NOMO-1 (cell line): ENCODE results near the gene ERCC8.
A peak's percentile ranks its signal among the peaks of the same experiment; 100 is the strongest.
"Not testable (repeated sequence)": the region's sequence is repeated elsewhere in the genome, so short reads cannot be mapped to it uniquely, and the experiment has no call there.

Experiments used
- DNase-seq, 2 experiments: peaks; one replicate each; lab custom pipeline; 2025; ENCODE audit not compliant: unreplicated experiment in 2 of 2; lab: John Stamatoyannopoulos, UW

Gene ERCC8

DNA sequence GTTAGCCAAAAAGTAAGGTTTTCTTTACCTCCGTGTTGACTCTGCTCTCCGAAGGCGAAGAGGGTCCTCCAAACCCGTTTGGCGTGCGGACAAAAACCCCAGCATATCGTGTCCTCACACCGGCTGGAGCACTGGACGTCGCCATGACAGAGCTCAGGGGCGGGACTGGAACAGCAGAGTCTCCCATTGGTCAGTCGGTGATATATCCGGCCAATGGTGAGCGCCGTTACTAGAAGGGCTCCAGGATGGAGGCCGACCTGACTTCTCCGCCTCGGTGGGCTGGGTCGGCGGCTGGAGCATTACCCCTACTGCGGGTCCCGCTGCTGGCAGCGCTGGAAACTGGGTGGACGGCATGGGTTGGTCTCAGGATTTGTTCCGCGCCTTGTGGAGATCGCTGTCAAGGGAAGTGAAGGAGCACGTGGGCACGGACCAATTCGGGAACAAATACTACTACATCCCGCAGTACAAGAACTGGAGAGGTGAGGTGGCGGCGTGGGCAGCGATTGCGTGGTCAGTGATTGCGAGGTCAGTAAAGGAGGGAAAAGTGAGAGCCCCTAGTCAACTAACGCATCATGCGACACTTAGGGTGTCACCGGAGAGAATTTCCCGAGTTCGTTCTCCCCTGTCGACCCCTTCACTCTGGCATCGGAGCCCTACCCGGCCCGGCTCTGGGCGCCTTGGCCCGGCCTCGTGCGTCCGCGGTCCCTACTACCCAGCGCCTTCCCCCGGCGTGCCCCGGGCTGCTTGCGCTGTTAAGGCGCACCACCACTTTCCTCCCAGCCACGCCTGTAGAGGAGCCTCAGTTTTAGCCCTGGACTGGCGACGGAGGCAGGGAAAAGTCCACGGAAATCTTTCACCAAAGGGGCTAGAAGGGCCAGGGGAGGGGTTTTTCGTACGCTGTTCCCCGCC lies at the start of gene ERCC8, which contains the start of gene NDUFAF2:
Gene ERCC8 (minus strand): TSS at position 167 of the 909 bp plus-strand sequence. CDS start 62 bp downstream, at position 105.
Gene NDUFAF2 (plus strand): TSS at position 302 of the 909 bp plus-strand sequence. CDS start 51 bp downstream, at position 353.
- DNase-seq = peak; percentile 80 to 88

DNA sequence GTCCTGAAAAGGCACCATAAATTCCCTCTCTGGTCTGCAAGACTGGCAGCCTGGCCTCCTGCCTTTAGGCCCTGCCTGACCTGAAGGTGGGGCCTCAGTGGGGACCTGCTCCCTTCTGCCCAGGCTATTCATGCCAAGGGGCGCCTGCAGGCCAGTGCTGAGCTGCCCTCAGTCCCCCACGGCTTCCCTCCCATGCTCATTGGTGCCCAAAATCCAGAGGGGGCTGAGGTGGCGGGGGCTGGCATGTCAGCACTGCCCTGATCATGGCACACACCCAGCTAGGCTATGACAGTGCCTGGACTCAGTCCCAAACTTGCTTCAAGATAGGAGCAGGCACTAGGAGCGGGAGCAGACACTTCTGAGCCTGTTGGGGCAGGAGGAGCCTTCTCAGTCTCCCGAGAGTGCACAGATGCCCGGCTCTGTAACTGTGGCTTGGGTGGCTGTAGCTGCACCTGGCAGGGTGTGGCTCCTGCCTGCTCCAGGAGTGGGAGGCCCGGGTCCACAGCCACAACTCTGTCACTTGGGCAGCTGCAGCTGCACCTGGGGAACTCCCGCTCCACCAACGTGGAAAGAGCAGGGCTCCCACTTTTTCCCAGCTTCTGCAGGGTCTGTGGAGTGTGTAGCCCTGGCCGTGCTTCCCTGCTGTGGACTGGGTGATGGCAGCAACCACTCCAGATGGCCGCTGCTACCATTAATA lies 49.2 kb upstream of the ERCC8 start:
- DNase-seq = no peak

- no peak for DNase-seq
These were observed 48.6 kb upstream of the ERCC8 start for GRCh38 chr5:60993425-60993824.

DNA sequence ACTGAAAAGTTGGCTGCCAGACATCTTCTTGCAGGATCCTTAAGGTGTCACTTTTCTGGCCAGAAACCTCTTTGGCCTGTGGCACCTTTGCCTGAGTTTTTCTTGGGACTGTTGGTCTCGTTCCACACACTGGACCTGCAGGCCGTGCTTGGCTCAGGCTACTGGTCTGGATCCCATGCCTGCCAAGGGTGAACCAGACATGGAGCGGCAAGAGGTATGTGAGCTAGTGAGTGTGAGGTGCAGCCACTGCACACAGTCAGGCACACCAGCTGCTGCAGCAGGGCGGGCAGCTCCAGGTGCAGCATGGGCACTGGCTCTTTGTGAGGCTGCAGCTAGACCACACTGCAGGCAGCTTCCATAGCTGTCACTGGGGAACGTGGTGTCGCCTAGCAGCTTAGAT lies 48.0 kb upstream of the ERCC8 start:
- no peak for DNase-seq

DNA sequence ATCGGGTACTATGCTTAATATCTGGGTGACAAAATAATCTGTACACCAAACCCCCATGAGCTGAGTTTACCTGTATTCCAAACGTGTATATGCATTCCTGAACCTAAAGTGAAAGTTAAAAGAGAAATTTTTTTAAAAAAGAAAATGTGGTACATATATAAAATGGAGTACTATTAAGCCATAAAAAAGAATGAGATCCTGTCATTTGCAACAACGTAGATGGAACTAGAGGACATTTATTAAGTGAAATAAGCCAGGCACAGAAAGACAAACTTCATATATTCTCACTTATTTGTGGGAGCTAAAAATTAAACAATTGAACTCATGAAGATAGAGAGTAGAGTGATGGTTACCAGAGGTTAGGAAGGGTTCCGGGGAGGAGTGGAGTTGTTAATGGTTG lies 44.9 kb upstream of the ERCC8 start:
- no peak for DNase-seq

- DNase-seq = not testable (repeated sequence)
These were observed 37.3 kb upstream of the ERCC8 start for GRCh38 chr5:60982127-60982526.

DNA sequence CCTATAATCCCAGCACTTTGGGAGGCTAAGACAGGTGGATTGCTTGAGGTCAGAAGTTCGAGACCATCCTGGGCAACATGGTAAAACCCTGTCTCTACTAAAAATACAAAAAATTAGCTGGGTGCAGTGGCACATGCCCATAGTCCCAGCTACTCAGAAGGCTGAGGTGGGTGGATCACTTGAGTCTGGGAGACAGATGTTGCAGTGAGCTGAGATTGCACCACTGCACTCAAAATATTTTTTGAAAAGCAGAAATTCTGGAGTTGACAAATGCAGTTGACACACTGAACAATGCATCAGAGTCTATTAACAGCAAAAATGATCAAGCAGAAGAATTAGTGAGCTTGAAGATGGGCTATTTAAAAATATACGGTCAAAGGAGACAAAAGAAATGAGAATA lies 35.6 kb upstream of the ERCC8 start:
- no peak for DNase-seq

DNA sequence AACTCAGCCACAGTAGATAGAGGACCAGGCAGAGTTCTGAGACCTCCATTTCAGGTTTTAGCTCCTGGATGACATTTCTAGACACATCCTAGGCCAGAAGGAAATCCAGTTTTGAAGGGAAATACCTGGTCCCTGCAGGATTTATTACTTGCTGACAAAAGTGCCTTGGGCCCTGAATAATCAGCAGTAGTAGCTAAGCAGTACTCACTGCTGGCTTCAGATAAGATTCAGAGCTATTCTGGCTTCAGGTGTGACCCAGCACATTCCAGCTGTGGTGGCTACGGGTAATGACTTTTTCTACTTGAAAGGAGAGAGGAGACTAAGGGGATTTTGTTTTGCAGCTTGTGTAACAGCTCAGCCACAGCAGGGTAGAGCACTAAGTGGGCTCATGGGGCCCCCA lies 34.1 kb upstream of the ERCC8 start:
- no peak for DNase-seq

DNA sequence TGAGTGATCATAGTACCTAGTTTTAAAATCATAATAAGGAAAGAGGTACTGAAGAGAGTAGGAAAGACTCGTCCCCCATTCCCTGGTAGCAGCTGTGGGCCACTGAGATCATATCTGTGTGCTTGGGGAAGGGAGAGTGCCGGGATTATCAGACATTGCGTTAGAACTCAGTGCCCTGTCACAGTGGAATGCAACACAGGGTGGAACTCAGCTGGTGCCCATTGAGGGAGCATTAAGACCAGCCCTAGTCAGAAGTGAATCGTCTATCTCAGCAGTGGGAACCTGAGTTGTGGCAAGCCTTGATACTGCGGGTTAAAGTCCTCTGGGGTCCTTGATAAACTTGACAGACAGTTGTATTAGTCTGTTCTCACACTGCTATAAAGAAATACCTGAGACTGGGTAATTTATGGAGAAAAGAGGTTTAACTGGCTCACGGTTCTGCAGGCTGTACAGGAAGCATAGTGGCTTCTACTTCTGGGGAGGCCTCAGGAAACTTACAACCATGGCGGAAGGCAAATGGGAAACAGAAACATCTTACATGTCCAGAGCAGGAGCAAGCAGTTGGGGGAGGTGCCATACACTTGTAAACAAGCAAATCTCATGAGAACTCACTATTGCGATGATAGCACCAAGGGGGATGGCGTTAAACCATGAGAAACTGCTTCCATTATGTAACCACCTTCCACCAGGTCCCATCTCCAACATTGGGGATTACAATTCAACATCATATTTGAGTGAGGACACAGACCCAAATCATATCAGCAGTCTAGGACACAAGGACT lies 33.3 kb upstream of the ERCC8 start:
- DNase-seq = no peak

DNA sequence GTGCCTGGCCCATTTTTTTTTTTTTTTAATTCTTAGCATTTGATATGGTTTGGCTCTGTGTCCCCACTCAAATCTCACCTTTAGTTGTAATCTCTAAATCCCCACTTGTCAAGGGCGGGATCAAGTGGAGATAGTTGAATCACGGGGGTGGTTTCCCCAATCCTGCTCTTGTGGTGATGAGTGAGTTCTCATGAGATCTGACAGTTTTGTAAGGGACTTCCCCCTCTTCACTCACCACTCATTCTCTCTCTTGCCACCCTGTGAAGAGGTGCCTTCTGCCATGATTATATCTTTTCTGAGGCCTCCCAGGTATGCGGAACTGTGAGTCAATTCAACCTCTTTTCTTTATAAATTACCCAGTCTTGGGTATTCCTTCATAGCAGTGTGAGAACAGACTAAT lies 27.4 kb upstream of the ERCC8 start:
- DNase-seq = no peak

DNA sequence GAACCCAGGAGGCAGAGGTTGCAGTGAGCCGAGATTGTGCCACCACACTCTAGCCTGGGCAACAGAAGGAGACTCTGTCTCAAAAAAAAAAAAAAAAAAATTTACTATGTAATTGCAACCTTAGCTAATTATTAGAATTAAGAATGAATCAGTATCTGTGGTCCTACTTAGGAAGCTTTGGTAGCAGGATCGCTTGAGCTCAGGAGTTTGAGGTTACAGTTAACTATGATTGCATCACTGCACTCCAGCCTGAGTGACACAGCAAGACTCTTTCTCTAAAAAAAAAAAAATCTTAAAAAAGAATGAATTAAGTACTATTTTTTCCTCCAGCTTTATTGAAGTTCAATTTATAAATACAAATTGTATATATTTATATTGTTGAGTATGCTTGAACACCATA lies 16.8 kb upstream of the ERCC8 start:
- DNase-seq = peak; percentile 2 to 74

DNA sequence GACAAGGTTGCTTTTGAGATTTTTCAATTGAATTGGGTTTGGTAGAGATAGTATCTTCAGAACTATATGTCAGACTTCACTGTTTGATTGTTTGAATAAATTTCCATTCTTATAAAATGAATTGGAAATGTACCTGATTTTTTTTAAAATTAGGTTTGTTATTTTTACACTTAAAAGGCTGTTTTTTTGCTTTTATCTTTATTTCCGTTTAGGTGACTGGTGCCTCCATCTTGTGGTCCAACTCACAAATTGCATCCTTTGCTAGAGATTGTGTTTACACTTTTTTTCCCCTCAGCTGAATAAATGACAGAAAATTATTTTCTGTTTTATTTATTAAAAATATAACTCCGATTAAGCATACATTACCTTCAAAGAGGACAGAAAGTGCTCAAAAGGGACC lies 15.7 kb upstream of the ERCC8 start:
- DNase-seq = peak in 1 of 2 experiments; percentile 8

GRCh38 chr5:60959156-60959555 lies 14.3 kb upstream of the ERCC8 start:
- peak in 1 of 2 experiments; percentile 43 for DNase-seq

DNA sequence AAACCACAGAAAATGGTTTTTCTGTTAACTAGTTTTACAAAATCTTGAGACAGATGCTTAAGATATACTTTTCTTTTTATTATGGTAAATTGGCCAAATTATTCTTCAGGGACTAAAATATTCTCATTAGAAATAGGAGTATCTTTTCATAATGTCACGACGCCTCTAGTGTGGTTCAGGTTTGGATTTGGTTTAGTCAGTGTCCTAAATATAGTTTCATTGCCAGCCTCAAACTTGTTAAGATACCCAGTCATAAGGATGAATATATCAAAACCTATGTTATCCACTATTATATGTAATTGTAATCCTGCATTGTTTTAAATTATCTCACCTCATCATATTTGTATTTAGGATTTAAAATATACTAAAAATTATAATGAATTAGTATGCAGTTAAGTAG lies 13.8 kb upstream of the ERCC8 start:
- no peak for DNase-seq

GRCh38 chr5:60958088-60958487 lies 13.2 kb upstream of the ERCC8 start:
- no peak for DNase-seq

DNA sequence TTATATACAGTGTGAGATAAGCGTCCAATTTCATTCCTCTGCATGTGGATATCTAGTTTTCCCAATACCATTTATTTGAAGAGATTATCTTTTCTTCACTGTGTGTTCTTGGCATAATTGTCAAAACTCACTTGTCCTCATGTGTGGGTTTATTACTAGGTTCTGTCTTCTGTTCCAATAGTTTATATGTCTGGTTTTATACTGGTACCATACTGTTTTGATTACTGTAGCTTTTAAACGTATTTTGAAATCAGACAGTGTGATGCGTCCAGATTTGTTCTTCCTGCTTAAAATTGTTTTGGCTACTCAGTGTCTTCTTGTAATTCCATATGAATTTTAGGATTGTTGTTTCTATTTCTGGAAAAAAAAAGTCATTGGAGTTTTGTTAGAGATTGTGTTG lies 10.4 kb upstream of the ERCC8 start:
- no peak for DNase-seq

DNA sequence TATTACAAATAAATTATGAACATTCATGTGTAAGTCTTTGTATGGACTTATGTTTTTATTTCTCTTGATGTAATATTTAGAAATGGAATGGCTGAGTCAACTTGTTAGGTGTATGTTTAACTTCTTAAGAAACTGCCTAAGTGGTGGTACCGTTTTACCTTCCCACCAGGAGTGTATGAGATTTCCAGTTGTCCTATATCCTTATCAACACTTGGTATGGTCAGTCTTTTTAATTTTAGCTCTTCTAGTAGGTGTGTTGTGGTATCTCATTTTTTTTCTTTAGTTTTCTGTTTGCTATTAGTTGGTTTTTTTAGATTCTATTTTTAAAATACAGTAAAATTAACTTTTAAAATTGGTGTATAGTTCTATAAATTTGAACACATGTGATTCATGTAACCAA lies 3.9 kb upstream of the ERCC8 start:
- DNase-seq = no peak

DNA sequence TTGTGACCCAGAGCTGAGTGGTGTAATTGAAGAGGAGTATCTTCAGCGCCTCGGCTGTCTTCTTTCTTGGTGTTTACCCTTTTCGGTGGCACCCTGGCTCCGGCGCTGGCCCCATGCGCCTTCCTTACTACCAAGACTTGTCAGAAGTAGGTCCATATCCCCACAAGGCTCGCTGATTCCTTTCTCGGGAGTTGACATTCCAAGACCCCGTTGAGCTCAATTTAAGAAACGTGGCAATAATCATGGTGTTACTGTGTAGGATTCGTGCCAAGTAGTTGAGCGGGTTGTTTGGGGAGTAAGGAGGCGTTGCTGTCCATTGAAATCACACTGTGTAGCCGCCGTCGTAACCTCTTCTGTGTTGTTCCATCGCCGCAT lies 930 bp upstream of the ERCC8 start:
- DNase-seq = peak; percentile 42 to 45

DNA sequence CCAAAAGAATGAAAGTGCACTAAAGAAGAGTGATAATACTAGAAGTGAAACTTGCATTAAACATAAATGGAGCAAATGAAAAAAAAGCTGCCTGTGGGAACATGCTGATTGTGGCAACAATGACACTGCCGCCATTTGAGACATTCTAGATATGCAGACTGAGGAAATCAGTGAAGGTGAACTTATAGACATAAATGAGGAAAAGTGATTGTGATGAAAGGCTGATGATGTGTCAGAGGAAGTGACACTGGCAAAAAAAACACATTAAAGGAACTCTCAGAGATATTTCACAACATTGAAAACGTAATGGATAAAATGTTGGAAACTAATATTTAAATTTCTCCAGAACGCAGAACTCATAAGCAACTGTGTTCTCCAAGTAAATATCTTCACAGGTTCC lies 1.2 kb downstream of the ERCC8 start:
- DNase-seq = peak; percentile 19 to 81

GRCh38 chr5:60929024-60929423 lies 15.8 kb downstream of the ERCC8 start:
- DNase-seq = no peak

GRCh38 chr5:60927450-60927849 lies 17.4 kb downstream of the ERCC8 start:
- DNase-seq = no peak
